OCI-LY7 (cell line): ENCODE results near the gene PPM1L.

Experiments used
- EZH2phosphoT487 ChIP-seq: fragments of 200-600 bp; sonication (generic); IDR thresholded peaks from 2 replicates; pipeline ENCODE4 v1.6.1; 2018; ENCODE audit warnings: low read depth, borderline replicate concordance, mild to moderate bottlenecking, mixed run types, antibody characterized with exemption, low read length, moderate library complexity, mixed read lengths
- TF ChIP-seq, protein P1 (sequence below): fragments of 200-600 bp; sonication (generic); conservative IDR thresholded peaks from 2 replicates; pipeline ENCODE4 v1.5.1; 2014; ENCODE audit warnings: mild to moderate bottlenecking, antibody characterized with exemption, low read length, moderate library complexity, mixed read lengths

DNA sequence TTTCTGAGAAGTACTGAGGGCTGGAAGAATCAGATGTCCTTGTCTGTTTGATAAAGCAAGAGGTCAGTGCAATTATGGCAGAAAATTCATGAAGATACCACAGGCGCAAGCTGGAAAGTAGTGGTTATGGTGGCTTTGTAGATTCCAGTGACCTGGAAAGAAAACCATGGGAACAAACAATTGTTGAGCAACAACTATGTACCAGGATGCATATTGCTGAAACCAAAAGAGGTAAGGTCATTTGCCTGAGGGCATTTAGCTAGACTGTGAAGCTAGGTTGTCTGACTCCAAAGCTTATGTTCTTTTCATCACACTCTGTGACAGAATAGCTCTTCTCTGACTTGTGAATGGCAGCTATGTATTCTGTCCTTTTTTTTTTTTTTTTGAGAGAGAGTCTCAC, 275.1 kb downstream of the PPM1L start:
- TF ChIP-seq, protein P1, sequence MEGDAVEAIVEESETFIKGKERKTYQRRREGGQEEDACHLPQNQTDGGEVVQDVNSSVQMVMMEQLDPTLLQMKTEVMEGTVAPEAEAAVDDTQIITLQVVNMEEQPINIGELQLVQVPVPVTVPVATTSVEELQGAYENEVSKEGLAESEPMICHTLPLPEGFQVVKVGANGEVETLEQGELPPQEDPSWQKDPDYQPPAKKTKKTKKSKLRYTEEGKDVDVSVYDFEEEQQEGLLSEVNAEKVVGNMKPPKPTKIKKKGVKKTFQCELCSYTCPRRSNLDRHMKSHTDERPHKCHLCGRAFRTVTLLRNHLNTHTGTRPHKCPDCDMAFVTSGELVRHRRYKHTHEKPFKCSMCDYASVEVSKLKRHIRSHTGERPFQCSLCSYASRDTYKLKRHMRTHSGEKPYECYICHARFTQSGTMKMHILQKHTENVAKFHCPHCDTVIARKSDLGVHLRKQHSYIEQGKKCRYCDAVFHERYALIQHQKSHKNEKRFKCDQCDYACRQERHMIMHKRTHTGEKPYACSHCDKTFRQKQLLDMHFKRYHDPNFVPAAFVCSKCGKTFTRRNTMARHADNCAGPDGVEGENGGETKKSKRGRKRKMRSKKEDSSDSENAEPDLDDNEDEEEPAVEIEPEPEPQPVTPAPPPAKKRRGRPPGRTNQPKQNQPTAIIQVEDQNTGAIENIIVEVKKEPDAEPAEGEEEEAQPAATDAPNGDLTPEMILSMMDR: no peak
- TF ChIP-seq EZH2phosphoT487: no peak
